ENCODE measurements around the gene B4GALNT4. TPM values are rescaled to one million over a fixed set of nuclear protein-coding genes. Genes with fewer than 3 reads are reported as not detected.

B4GALNT4 gene
- total and polyA plus RNA-seq, 2 of the 8 experiments (the other 6 are each of a cell fraction or from before 2014, with no cell fraction given), result 40.9 to 76.3 TPM

DNA sequence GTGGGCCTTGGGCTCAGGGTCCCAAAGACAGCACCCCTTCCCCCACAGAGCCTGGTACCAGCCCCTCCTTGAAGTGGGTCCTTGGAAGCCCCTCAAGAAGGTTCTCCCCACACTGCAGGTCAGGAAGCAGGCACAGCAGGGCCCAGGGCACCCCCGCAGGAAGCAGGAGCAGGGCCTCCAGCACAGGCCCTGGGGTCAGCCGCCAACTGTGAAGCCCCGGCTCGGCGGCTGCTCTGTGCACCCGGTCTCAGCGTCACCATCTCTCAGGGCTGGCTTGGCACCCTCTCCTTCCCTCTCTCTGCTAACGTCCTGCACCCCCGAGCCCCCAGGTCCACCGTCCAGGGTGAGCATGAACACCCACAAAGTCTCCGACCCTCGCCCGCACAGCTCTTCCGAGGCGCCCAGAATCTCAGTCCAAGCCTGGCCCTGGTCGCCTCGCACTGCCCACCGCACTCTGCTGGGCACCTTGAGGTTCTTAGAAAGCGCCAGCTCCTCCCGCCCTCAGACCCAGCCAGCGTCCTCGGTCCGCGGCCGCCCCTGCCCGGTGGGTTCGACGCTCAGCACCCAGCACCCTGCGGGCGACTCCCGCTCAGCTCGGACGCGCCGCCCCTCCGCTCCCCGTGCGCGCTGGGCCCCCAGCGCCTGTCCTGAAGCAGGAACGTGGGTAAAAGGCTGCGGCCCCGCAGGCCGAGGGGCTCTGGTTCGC is 46.9 kb downstream of the B4GALNT4 start:
- H3K14ac ChIP-seq (ENCODE audit: insufficient read length), result no peak overlapping the region
- H3K36me3 ChIP-seq (ENCODE audit: control insufficient read depth in 2 of 4, insufficient read depth in 4 of 4, low read length in 3 of 4), result no peaks in the 10 kb centered on the region
- H3K23ac ChIP-seq (ENCODE audit: insufficient read length), result no peak overlapping the region
- H4K91ac ChIP-seq (replicated peaks; ENCODE audit: insufficient read length, low read length), result peak overlapping the region; percentile 56
- peak overlapping the region; percentile 61; the same call in 1 of the 2 replicates for H2BK15ac ChIP-seq (ENCODE audit: low read length)
- H4K5ac ChIP-seq (ENCODE audit: insufficient read length, low read depth, low read length), result no peak overlapping the region
- peaks cover 9% of the 10 kb centered on the region; the same call in 1 of the 2 replicates for H3K23me2 ChIP-seq (ENCODE audit: low read depth, low read length)
- DNase-seq (ENCODE audit: low read depth in 1 of 2, low spot score in 2 of 2) (no peak), FAIRE-seq (no peak)
- peak overlapping the region; percentile 78 for H3K18ac ChIP-seq (ENCODE audit: extremely low read depth, low read length)
- H3K4me1 ChIP-seq (replicated peaks in 1 of 4; ENCODE audit: control insufficient read depth in 3 of 4, insufficient read depth in 4 of 4, low read length in 3 of 4), result peaks cover 0 to 26% (median 16%) of the 10 kb centered on the region in 4 experiments; a peak in 6 of 7 replicates
- peak overlapping the region; percentile 68 to 87 for H3K4me2 ChIP-seq (ENCODE audit: insufficient read depth in 1 of 2, low read depth in 2 of 2, low read length in 2 of 2)
- H2BK120ac ChIP-seq (replicated peaks; ENCODE audit: low read depth, low read length), result no peak overlapping the region
- H4K20me1 ChIP-seq (replicated peaks in 1 of 2; ENCODE audit: control insufficient read depth in 1 of 2, insufficient read depth in 2 of 2, low read length in 2 of 2), result peaks cover 5 to 7% of the 10 kb centered on the region in 2 experiments
- CTCF ChIA-PET (ENCODE audit: partially characterized antibody), result interaction anchor here (0.8 to 2.8 kb wide), 9 partner anchors 16 to 192 kb away, joined by 3 to 16 read pairs (median 4); partner anchors contain the start of gene PTDSS2
- peak overlapping the region; percentile 95; the same call in 1 of the 2 replicates for H4K8ac ChIP-seq (ENCODE audit: extremely low read depth, insufficient read depth, low read length)
- H2AK5ac ChIP-seq (ENCODE audit: low read depth, low read length), result no peak overlapping the region
- H3K9me3 ChIP-seq (ENCODE audit: insufficient read depth in 2 of 2, low read depth in 1 of 2, low read length in 1 of 2), result no peaks in the 10 kb centered on the region
- WGBS, 2 experiments (ENCODE audit: extremely low coverage in 1 of 2, insufficient coverage in 1 of 2, insufficient read length in 1 of 2, insufficient replicate concordance in 2 of 2, low coverage in 1 of 2, low lambda C conversion rate in 2 of 2, missing lambda C conversion rate in 1 of 2), result 23% methylated on average over 40 of the region's 45 CpGs; no CpG with 5 or more reads in 1 of the 2 experiments
- no peak overlapping the region for H2AFZ ChIP-seq (ENCODE audit: low read length)
- H3K27ac ChIP-seq (ENCODE audit: low read depth, low read length), result no peak overlapping the region; the same call in 1 of the 2 replicates
- POLR2A ChIA-PET (ENCODE audit: partially characterized antibody), result interaction anchor here (0.8 to 5.5 kb wide), 18 partner anchors 11 to 136 kb away, joined by 3 to 41 read pairs (median 3); partner anchors contain the start of genes ANO9, B4GALNT4 and PTDSS2
- peak overlapping the region; percentile 66; the same call in 1 of the 2 replicates for H2BK5ac ChIP-seq (ENCODE audit: low read depth, low read length)
- H3K79me2 ChIP-seq (ENCODE audit: control insufficient read depth in 1 of 2, insufficient read depth in 2 of 2, low read length in 2 of 2), result peaks cover 0 to 19% of the 10 kb centered on the region in 2 experiments; a peak in 1 of 4 replicates
- peak overlapping the region; percentile 54 to 92 (median 62) for H3K4me3 ChIP-seq (ENCODE audit: extremely low read depth in 1 of 4, insufficient read depth in 2 of 4, low read depth in 3 of 4, low read length in 4 of 4)
- peaks cover 5% of the 10 kb centered on the region for H3K79me1 ChIP-seq (ENCODE audit: low read depth, low read length)
- peaks cover 0 to 13% (median 4%) of the 10 kb centered on the region in 4 experiments; a peak in 5 of 7 replicates for H3K27me3 ChIP-seq (replicated peaks in 1 of 4; ENCODE audit: control insufficient read depth in 3 of 4, extremely low read depth in 1 of 4, insufficient read depth in 3 of 4, low read length in 3 of 4)
- H3K4ac ChIP-seq (replicated peaks; ENCODE audit: insufficient read length, low read depth, low read length), result peak overlapping the region; percentile 38
- no peak overlapping the region for H3K56ac ChIP-seq (replicated peaks; ENCODE audit: insufficient read length, low read depth, low read length)
- peak overlapping the region in 2 of 4 experiments; percentile 34 to 55; a peak in 4 of 7 replicates for H3K9ac ChIP-seq (replicated peaks in 1 of 4; ENCODE audit: extremely low read depth in 1 of 4, low read depth in 3 of 4, low read length in 3 of 4)
- no peak overlapping the region for H2BK20ac ChIP-seq (ENCODE audit: low read length)
- peak overlapping the region; percentile 60; the same call in 1 of the 2 replicates for H2BK12ac ChIP-seq (ENCODE audit: low read depth, low read length)
- TF ChIP-seq, protein P1, sequence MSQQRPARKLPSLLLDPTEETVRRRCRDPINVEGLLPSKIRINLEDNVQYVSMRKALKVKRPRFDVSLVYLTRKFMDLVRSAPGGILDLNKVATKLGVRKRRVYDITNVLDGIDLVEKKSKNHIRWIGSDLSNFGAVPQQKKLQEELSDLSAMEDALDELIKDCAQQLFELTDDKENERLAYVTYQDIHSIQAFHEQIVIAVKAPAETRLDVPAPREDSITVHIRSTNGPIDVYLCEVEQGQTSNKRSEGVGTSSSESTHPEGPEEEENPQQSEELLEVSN (IDR thresholded peaks at IDR 0.05), result peak; percentile 67
- TF ChIP-seq SP2 (IDR thresholded peaks at IDR 0.05; ENCODE audit: low read length), result no peak
- no peak for TF ChIP-seq GTF2F1 (IDR thresholded peaks at IDR 0.05; ENCODE audit: borderline replicate concordance, low read depth, low read length)
- TF ChIP-seq, protein P2, sequence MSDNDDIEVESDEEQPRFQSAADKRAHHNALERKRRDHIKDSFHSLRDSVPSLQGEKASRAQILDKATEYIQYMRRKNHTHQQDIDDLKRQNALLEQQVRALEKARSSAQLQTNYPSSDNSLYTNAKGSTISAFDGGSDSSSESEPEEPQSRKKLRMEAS (IDR thresholded peaks at IDR 0.05), result no peak
- TF ChIP-seq, protein P3, sequence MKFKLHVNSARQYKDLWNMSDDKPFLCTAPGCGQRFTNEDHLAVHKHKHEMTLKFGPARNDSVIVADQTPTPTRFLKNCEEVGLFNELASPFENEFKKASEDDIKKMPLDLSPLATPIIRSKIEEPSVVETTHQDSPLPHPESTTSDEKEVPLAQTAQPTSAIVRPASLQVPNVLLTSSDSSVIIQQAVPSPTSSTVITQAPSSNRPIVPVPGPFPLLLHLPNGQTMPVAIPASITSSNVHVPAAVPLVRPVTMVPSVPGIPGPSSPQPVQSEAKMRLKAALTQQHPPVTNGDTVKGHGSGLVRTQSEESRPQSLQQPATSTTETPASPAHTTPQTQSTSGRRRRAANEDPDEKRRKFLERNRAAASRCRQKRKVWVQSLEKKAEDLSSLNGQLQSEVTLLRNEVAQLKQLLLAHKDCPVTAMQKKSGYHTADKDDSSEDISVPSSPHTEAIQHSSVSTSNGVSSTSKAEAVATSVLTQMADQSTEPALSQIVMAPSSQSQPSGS (IDR thresholded peaks at IDR 0.05; ENCODE audit: low read length), result no peak
- no peak for TF ChIP-seq KDM1A (IDR thresholded peaks at IDR 0.05; ENCODE audit: borderline replicate concordance, low read length)
- TF ChIP-seq SIX5 (IDR thresholded peaks at IDR 0.05; ENCODE audit: low read depth, low read length), result no peak
- TF ChIP-seq, protein P4, sequence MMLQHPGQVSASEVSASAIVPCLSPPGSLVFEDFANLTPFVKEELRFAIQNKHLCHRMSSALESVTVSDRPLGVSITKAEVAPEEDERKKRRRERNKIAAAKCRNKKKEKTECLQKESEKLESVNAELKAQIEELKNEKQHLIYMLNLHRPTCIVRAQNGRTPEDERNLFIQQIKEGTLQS (IDR thresholded peaks at IDR 0.05; ENCODE audit: insufficient read depth, low read depth, low read length), result no peak

Measured in H1 (cell line).